Hematopoietic multipotent progenitor cell treated with erythropoietin and hydrocortisone succinate and interleukin-3 and kit ligand, for 17 days (in vitro differentiated cells): ENCODE data around the gene TSKU.
A peak's percentile ranks its signal among the peaks of the same experiment; 100 is the strongest.

Source experiments
- DNase-seq: peaks from one replicate; pipeline ENCODE4 v3.0.0-alpha.2; 2015; ENCODE audit warnings: low spot score

TSKU gene

DNA sequence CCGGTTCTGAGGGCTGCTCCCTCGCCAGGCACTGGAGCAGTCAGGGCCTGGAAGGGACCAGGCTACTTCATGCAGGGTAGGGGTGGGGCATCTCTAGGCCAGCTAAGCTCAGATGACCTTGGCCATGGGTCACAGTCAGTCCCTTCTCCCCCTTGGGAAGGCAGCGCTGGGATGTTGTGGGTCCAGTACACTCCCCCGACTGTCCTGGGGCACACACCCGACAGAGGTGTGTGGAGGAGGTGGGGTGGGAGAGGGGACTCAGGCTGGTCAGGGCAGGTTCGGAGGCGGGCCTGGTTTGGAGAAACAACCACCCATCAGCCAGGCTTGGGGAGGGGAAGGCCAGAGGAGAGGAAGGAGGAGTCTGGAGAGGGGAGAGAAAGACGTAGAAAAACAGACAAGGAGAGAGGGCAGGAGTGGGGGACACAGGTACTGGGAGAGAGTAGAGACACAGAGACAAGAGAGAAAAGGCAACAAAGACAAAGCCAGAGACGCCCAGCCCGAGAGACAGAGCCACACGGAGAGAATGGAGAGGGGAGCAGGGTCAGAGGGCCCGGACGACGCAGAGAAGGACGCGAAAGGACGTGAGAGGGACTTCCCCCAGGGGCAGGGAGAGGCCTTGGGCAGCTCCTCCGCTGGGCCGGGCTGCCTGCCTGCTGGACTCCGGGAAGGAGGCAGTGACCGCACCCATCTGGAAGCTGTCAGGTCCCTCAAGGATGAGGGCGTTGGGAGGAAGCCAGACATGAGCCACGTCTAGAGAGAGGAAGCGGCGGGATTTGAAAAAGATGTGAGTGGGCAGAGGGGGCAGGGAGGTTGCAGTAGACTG, 30.6 kb upstream of the TSKU start:
- DNase-seq, result no peak

DNA sequence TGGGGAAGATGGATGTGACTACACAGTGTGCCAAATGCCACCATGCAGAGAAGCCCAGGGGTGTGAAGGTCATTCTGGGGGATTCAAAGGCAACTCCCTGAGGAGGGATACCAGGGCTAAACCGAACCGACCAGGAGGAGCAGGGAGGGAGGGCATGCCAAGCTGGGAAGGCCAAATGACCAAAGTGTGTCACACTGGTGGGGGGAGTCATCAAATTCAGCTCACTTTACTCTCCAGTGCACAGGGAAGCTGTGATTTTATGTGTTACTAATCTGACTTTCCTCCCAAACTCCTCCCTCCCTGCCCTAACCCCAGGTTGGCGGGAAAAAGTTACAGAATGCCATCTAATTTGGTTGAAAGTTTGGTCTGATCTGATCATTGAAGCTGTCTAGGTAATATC, 29.7 kb upstream of the TSKU start:
- no peak for DNase-seq

DNA sequence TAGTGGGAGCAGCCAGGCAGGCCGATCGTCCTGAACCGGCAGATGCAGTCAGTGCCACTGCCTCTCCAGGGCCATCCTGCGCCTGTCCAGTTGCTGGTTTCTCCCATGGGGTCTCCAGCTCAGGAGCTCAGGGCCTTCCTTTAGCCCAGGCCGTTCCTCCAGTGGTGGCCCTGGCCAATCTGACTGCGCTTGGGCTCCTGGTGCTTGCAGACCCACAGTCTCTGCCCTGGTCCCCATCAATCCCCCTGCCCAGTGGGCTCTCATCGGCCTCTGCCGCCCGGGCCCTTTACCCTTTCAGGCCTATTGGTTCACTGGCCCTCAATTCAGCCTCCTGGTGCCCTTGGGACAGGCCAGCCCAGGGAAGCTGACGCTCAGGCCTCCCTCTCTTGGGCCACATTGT, 29.2 kb upstream of the TSKU start:
- DNase-seq, result no peak

DNA sequence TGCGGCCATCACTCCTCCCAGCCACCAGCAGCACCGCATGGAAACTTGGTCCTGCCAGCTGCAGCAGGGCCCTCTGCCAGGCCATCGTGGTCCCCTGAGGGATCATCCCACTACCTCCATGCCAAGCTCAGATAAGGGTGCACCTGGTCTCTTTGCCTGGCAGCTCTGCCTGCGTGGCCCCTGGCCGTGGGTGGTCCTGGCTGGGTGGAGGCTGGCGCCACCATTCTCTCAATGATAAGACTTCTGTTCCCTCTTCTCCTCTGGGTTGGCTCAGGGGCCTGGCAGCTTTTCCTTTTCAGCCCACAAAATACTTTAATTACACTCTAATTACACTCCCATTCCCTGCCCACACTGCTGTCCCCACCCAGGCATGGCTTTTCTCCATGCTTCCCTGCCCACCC, 26.8 kb upstream of the TSKU start:
- DNase-seq, result peak; percentile 36

DNA sequence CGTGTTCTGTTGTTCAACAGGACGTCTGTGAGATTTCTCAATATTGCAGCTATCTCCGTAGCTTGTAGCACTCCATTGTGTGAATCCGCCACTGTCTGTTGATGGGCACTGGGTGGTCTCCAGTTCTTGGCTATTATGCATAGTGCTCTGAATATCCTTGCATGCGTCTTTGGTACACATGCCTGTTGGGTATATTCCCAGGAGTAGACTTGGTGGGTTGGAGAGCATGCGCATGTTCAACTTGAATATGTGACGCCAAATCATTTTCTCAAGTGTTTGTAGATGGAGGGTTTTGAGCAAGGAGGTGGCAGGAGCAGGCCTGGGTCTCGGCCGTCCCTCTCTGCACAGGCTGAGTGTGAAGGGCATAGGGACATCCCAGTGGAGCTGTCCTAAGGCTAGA, 24.8 kb upstream of the TSKU start:
- no peak for DNase-seq

DNA sequence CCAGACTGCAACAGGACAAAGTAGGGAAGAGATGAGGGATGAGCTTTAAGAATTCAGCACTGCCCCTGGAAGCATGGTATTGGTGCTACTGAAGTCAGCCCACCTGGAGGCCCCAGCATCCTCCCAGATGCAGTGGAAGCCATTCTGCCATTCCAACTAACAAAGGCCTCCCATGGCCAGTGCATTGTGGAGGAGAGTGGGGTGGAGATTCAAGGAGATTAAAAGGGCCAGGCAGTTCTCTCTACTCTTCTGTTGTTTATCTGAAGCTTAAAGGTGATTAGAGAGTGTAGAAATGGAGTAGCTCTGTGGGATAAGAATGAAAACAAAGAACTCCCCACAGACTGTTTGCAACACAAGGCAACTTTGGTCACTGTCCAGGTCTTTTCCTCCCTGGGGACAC, 24.1 kb upstream of the TSKU start:
- no peak for DNase-seq

DNA sequence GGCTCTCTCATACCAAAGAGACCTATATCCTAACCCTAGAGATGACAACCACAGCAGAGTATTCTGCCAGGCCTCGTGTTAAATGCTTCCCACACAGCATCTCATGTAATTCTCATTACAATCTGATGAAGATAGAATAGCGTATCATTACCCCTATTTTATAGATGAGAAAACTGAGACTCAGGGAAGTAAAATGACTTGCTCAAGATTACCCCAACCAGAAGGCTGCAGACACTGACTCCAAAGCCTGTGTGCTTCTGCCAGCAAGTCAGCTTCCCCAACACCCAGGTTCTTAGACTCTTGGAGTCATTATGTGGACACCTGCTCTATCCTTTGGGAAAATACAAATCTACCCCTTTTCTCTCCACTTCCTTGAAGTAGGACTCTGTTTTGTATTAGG, 23.6 kb upstream of the TSKU start:
- no peak for DNase-seq

DNA sequence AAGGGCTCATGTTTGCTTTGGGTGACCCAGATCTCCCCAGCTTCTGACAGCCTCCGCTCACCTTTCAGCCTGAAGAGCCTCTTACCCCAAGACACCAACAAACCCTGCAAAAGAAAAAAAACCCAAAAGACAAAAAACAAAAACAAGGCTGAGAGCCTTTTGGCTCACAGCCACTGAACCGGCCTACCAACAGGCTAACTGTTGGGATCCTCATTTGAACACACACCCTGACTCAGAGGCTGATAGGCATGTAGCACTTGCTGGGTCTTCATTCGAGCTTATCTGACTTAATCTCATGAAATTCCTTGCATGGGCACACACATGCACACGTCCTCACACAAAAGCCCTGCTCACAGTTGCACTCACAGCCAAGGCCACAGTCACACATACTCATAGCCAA, 22.9 kb upstream of the TSKU start:
- peak; percentile 62 for DNase-seq

DNA sequence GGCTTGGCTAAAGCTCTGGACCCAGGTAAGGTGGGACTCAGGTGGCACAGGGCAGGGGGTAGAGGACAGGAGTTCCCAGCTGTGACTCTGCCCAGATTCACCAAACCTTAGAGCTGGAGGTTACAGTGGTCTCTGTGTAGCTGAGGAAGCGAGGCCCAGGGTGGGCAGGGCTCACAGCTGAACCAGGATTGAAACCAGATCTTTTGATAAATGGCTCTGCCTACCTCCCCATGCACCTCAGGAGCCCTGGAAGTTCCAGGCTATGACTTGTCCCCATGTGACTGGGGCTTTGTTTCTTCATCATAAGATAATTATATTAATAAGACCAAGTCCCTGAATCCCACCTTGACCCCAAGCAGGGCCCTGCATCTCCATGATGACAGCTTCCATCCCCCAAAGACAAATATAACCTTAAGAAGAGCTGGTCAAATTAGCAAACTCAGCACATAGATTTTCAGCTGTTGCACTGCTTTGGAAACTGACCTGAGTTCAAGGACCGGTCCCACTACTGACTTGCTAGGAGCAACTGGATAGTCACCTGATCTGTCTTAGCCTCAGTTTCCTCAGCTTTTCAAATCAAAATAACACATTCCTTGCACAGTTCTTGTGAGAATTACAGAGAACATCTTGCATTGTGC, 21.3 kb upstream of the TSKU start:
- DNase-seq, result no peak

DNA sequence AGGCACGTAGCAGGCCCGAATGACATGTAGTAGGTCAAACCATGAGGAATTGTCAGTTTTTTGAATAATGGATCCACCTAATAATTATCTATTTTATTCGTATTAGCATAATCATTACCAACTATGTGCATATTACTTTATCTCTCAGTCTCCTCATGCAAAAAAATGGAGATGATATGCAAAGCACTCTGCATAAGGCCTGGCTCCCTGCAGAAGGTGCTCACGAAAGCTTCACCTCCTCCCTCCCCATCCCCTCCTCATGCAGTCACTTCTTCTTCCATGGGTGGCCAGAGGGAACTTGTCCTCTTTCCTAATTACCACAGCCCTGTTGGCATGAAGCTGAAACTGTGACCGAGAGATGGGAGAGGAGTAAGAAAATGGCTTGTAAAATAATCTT, 20.8 kb upstream of the TSKU start:
- no peak for DNase-seq

DNA sequence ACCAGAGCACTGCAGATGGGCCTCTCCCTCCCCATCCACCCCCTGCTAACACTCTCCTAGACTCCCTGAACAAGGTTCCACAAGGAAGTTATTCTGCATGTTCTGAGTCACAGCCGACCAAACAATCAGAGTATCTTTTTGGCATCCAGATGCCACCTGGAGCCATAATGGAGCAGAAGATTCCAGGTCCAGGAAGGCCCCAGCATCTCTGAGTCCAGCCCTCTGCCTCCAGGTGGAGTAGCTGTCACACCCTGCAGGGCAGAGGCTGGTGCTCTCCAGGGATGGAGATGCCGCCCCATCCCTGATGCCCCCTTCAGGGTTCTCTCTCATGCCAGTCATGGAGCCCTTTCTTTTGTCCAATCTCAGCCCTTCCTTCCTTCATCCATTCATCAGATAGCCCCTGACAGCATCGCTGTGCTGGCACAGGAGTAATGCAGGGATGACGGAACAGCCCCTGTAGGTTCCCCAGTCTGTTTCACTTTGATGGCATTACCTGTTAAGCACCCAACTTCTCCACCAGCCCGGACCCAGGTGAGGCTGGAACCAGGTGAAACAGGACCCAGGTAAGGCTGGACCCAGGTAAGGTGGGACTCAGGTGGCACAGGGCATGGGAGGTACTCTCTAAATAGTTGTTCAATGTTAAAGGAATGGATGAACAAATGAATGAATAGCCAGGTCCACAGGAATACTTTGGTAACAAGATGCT, 20.1 kb upstream of the TSKU start:
- no peak for DNase-seq

DNA sequence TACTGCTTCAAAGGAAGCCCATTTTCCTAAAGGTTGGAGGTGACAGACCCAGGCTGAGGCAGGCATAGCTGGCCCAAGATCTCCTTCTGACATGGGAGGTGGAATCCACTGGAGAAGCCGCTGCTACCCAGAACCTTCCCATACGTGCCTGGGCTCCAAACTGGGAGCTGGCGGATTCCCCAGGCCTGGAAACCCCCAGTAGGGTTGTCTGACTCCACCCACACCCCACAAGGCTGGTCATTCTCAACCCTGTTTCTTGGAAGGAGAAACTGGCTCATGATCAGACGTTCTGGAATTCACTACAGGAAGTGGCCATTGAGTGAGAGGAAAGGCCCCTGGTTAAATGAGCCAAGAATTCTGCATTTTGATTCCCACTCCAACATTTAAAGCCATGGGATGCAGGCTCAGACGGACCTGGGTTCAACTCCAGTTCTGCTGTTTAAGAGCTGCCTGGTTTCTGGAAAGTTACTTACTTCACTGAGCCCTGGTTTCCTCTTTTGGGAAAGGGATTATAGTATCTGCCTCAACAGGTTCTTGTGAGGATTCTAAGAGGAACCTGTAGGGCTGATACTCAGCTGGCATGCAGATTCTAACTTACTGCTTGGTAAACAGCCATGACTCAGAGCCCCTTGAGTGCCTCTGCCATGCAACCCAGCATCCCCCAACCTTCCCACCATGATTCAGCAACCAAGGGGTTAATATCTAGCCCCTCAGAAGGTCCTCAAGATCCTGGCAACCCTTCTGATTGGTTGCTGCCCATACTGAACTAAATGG, 19.4 kb upstream of the TSKU start:
- DNase-seq, result no peak

DNA sequence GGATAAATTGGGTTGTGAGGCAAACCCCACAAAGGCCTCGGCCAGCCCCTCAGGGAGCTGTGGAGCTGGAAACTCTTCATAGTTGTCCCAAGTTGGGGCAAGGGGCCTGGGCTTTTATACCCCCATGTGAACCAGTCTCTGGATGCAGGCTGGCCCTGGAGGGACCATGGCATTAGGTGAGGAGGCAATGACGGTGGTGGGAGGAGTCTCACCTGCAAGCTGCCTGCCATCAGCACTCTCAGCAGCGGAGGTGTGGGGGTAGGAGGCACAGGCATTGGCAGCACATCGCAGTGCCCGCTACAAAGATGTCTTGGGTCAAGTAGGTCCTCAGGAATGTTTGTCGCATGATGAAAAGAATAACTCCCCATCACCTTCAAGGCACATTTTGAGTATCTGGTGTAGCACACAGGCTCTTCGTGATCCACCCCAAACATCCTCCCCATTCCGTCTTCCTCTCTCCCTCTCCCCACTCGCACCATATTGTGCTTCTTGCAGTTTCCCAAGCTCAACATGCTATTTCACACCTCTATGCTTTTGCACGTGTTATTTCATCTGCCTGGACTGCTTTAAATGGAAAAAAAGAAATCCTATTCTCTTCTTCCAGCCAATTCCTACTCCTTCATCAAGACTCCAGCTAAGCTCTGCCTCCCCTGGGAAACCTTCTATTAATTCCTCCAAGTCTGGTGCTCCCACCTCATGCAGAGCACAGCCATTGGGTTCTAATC, 18.1 kb upstream of the TSKU start:
- DNase-seq, result no peak

DNA sequence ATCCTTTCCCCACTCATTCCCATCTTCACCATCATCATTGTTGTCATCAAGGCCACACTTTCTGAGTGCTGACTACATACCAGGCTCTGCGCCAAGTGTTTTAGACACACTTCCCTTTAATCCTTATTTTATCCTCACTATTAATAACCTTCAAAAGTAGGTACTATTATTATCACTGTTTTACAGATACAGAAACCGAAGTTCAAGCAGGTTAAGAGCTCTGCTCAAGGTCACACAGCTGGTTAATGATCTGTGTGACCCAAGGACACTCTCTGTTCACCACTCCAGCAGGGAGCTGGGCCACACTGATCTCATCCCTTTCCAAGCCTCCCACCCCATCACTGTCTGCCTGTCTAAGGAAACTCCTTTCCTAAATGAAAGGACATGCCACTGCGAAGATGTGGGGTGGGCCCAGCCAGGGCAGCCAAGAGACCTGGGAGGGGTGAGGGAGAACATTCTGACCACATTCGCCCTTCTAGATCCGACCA, 17.2 kb upstream of the TSKU start:
- no peak for DNase-seq

DNA sequence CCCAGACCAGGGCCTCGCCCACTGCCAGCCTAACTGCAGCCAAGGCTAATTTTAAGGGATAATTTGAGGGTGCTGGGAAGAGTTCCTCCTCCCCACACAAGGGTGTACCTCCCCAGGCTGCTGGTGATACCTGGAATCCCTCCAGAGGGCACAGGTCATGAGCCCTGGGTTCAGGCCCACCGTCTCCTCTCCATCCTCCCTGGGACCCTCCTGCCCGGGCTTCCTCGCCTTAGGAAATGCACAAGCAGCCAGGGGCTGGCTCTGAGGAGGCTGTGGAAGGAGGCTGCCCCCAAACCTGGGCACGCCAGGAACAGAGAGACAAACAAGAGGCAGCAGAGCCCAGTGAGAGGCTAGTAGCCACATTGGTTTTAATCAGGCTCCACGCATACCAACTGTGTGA, 16.6 kb upstream of the TSKU start:
- DNase-seq, result no peak

DNA sequence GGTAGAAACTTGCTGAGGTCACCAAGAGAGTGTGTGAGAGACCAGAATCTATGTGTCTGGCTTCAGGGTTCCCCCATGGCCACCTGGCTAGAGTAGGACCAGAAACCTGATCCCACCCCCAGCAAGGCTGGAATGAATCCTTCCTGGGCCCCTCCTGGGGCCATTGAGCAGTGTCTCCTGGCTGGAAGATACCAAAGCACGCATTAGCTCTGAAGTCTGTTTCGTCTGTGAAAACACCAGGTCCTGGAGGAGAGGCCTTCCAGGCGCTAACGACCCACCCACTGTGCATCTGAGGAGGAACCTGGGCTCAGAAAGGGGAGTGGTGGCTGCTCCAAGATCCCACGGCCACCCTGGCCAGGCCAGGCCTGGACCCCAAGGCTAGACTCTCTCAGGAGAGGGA, 15.5 kb upstream of the TSKU start:
- DNase-seq, result no peak

DNA sequence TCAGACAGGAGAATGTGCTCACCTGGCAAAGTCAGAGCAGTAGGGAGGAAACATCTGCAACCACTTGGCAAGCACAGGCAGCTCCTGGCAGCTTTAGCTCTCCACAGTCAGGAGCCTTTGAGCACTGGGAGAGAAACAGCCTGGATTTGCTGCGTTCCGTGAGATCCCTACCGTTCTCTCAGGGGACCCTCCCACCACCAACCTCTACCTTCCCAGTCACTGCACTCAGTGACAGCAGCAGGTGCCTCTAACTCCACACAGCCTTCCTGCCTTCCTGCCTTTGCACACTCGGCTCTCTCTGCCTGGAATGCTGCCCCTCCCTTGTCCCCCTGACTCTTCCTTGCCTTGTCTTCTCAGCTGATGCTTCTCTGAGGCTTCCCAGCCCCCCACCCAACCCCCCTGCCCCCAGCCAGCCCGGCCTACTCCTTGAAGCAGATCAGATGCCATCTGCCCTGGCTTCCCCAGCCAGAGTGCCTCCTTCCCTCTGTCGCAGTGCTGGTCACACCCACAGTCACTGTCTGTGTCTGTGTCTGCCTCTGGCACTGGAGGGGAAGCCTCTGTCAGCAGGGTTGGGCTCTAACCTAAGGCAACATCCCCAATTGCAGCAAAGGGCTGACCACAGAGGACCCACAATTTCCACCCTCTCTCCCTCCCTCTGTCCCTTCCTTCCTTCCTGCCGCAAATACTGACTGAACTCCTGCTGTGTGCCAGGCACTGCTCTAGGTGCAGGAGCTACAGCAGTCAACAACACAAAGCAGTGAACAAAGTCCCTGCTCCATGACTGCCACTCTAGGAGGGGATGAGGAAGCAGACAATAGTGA, 14.9 kb upstream of the TSKU start:
- DNase-seq, result peak; percentile 68

DNA sequence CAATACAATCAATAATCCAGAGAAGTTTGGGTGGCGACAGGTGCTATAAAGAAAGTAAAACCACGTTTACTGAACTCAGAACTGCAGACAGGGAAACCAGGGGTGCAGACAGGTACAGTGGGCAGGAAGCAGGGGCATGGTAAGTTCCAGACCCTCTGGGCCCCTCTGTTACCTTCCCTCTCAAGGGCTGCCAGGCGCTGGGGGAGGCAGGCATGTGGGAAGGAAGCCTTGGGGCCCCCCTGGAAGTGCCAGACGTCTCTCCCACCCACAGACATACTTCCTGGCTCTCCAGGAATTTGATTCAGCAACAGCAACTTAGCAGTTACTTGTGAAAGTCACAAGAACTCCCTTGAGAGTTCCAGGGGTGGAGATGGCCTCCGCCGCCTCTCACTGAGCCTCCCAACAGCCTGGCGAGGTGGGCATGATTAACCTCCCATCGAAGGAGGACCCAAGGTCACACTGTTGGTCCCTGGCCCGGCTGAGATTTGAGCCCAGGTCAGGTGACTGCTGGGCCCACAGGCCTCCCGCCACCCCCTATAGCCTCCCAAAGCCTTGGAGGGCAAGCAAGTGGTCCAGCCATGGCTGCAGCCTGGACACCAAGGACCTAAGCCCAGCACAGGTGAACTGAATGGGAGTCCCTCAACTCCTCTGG, 14.1 kb upstream of the TSKU start:
- DNase-seq, result no peak

DNA sequence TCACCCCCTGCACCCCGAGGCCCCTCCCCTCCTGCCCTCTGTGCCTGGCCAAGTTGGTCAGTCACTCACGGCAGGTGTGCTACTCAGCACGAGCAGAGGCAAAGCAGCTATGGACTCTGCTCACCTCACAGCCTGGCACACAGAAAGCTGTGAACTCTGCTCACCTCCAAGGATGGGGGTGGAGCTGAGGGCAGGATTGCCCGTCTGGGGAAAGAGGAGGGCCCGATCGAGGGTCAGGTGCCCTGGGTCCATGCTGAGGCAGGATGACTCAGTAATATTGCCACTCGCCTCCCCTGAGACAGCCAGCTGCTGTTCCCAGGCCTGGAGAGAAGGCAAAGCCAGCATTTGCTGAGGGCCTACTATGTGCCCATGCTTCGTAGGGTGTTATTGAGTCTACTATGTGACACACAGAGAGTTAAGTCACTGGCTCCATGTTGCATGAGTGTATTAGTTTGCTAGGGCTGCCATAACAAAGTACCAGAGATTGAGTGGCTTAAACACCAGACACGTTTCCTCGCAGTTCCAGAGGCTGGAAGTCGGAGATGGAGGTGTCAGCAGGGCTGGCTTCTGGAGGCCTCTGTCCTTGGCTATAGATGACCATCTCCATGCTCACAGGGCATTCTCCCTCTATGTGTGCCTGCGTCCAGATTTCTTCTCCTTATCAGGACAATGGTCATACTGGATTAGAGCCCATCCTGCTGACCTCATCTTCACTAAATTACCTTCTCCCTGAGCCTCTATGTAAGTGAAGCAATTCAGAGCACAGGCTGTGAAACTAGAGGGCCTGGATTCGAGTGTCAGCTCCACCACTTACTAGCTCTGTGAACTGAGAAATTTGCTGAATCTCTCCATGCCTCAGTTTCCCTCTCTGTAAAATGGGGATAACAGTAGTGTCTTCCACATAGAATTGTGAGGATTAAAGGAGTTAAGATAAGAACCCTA, 13.2 kb upstream of the TSKU start:
- DNase-seq, result peak; percentile 80
